Measurements from ENCODE around the gene PPM1D.

The PPM1D gene

DNA sequence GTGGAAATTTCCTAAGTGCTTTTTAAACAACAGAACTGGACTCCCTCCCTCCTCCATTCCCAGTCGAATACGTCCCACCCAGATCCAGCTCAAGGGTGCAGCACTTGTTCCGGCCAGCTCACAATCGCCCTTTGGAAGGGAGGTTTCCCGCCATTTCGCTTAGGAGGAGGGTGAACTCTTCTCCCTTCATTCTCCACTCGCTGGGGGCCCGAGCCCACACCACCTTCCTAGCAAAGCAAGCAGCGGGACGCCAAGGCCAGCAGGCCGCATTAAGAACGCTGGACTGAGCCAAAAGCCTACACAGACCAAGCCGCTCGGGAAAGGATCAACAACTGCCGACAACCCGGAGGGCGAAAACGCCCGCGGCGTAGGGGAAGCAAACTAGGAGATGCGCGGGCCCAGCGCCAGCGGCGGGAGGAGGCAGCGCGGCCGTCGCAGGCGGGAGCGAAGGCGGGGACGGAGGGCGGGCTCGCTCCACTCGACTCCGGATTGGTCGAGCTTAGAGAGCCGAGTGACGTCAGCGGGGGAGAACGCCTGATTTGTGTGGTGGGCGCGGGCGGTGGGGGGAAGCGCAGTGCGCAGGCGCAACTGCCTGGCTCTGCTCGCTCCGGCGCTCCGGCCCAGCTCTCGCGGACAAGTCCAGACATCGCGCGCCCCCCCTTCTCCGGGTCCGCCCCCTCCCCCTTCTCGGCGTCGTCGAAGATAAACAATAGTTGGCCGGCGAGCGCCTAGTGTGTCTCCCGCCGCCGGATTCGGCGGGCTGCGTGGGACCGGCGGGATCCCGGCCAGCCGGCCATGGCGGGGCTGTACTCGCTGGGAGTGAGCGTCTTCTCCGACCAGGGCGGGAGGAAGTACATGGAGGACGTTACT lies at the start of gene PPM1D (continued):
- TF ChIP-seq ZNF280C (tag by site-specific recombination; IDR thresholded peaks at IDR 0.05) (no peak), GLIS1 (tag by site-specific recombination; IDR thresholded peaks at IDR 0.05) (peak; percentile 59), MZF1 (tag by site-specific recombination; IDR thresholded peaks at IDR 0.05; ENCODE audit: borderline replicate concordance) (peak; percentile 87), ZNF768 (tag by site-specific recombination; IDR thresholded peaks at IDR 0.05) (no peak), ZNF529 (tag by site-specific recombination; IDR thresholded peaks at IDR 0.05; ENCODE audit: insufficient replicate concordance) (no peak), ZNF211 (tag by site-specific recombination; IDR thresholded peaks at IDR 0.05; ENCODE audit: low read depth) (no peak), ZNF202 (tag by site-specific recombination; IDR thresholded peaks at IDR 0.05; ENCODE audit: borderline replicate concordance) (no peak), ZNF350 (tag by site-specific recombination; IDR thresholded peaks at IDR 0.05) (no peak), HOXD13 (CRISPR knock-in tag; IDR thresholded peaks at IDR 0.05; ENCODE audit: borderline replicate concordance) (no peak), ZNF843 (tag by site-specific recombination; IDR thresholded peaks at IDR 0.05) (peak; percentile 67), ZBTB17 (tag by site-specific recombination; IDR thresholded peaks at IDR 0.05) (peak; percentile 99), ZNF558 (tag by site-specific recombination; IDR thresholded peaks at IDR 0.05) (peak; percentile 67; the same call in 1 of the 2 replicates), SETDB1 (IDR thresholded peaks at IDR 0.05; ENCODE audit: insufficient read length, low read length) (no peak), ZNF354C (tag by site-specific recombination; IDR thresholded peaks at IDR 0.05; ENCODE audit: borderline replicate concordance, low read depth) (no peak), ZBTB10 (tag by site-specific recombination; IDR thresholded peaks at IDR 0.05) (no peak), ZNF530 (tag by site-specific recombination; IDR thresholded peaks at IDR 0.05; ENCODE audit: low read depth) (no peak), ZBTB44 (tag by site-specific recombination; IDR thresholded peaks at IDR 0.05) (no peak), ZNF704 (tag by site-specific recombination; IDR thresholded peaks at IDR 0.05) (no peak), ZNF777 (tag by site-specific recombination; IDR thresholded peaks at IDR 0.05; ENCODE audit: borderline replicate concordance) (peak; percentile 92), PRDM1 (tag by site-specific recombination; IDR thresholded peaks at IDR 0.05) (peak; percentile 88), ZBTB7A (tag by site-specific recombination; IDR thresholded peaks at IDR 0.05; ENCODE audit: low read depth) (0 out of 2 replicates have a peak, but pooled peaks have one; percentile 55), KLF16 (tag by site-specific recombination; IDR thresholded peaks at IDR 0.05) (peak; percentile 49)
- TF ChIP-seq, protein P1, sequence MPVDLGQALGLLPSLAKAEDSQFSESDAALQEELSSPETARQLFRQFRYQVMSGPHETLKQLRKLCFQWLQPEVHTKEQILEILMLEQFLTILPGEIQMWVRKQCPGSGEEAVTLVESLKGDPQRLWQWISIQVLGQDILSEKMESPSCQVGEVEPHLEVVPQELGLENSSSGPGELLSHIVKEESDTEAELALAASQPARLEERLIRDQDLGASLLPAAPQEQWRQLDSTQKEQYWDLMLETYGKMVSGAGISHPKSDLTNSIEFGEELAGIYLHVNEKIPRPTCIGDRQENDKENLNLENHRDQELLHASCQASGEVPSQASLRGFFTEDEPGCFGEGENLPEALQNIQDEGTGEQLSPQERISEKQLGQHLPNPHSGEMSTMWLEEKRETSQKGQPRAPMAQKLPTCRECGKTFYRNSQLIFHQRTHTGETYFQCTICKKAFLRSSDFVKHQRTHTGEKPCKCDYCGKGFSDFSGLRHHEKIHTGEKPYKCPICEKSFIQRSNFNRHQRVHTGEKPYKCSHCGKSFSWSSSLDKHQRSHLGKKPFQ (tag by site-specific recombination; IDR thresholded peaks at IDR 0.05) = peak; percentile 82
- TF ChIP-seq, protein P2, sequence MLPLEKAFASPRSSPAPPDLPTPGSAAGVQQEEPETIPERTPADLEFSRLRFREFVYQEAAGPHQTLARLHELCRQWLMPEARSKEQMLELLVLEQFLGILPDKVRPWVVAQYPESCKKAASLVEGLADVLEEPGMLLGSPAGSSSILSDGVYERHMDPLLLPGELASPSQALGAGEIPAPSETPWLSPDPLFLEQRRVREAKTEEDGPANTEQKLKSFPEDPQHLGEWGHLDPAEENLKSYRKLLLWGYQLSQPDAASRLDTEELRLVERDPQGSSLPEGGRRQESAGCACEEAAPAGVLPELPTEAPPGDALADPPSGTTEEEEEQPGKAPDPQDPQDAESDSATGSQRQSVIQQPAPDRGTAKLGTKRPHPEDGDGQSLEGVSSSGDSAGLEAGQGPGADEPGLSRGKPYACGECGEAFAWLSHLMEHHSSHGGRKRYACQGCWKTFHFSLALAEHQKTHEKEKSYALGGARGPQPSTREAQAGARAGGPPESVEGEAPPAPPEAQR (tag by site-specific recombination; IDR thresholded peaks at IDR 0.05) = no peak
- TF ChIP-seq, protein P3, sequence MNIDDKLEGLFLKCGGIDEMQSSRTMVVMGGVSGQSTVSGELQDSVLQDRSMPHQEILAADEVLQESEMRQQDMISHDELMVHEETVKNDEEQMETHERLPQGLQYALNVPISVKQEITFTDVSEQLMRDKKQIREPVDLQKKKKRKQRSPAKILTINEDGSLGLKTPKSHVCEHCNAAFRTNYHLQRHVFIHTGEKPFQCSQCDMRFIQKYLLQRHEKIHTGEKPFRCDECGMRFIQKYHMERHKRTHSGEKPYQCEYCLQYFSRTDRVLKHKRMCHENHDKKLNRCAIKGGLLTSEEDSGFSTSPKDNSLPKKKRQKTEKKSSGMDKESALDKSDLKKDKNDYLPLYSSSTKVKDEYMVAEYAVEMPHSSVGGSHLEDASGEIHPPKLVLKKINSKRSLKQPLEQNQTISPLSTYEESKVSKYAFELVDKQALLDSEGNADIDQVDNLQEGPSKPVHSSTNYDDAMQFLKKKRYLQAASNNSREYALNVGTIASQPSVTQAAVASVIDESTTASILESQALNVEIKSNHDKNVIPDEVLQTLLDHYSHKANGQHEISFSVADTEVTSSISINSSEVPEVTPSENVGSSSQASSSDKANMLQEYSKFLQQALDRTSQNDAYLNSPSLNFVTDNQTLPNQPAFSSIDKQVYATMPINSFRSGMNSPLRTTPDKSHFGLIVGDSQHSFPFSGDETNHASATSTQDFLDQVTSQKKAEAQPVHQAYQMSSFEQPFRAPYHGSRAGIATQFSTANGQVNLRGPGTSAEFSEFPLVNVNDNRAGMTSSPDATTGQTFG (tag by site-specific recombination; IDR thresholded peaks at IDR 0.05; ENCODE audit: borderline replicate concordance) = no peak

Measured in HEK293 (cell line).